Measurements from ENCODE around the gene NR2F2.

NR2F2 gene

DNA sequence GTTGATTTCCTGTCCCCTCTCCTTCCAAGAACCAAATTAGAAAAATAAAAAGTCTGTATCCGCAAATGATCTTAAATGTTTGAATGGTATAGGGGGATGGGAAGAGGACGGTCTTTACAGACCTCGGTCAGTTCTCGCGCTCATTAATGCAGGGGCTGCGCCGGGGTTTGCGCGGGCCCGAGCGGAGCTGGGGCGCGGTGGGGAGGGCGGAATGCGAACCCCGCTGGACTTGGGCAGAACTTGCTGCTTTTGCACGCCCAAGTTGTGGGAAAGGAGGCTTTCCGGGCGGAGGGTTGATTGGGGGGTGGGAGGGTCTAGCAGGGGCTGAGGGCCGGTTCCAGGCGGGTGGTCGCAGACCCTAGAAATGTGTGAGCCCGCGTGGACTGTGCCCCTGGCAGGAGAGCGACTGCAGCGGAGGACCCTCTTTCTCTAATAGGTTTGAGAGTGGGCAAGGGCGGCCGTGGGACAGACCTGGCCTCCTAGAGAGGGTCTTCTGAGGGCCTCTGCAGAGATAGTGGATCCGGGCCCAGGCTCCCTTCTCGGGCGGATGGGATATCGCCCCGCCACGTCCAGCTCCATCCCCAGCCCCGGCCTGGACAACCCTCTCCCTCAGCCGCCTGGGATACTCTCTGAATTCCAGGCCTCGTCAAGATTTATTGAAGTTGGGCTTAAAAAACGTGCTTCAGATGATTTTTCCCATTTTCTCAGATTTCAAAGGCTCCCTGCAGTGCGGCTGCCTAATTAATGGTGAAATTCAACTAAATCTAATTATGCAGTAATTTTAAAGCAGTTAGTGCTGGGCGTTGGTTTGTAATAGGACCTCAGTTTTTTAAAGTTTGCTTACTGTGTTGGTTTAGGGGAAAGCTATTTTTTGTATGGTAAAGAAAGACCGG is 11.3 kb downstream of the NR2F2 start:
- peak; percentile 75 for DNase-seq

GRCh38 chr15:96342406-96343112 is 12.1 kb downstream of the NR2F2 start:
- no peak for DNase-seq

GRCh38 chr15:96343113-96344059 is 12.9 kb downstream of the NR2F2 start:
- DNase-seq, result peak; percentile 74

GRCh38 chr15:96344060-96344705 is 13.7 kb downstream of the NR2F2 start:
- peak; percentile 71 for DNase-seq

DNA sequence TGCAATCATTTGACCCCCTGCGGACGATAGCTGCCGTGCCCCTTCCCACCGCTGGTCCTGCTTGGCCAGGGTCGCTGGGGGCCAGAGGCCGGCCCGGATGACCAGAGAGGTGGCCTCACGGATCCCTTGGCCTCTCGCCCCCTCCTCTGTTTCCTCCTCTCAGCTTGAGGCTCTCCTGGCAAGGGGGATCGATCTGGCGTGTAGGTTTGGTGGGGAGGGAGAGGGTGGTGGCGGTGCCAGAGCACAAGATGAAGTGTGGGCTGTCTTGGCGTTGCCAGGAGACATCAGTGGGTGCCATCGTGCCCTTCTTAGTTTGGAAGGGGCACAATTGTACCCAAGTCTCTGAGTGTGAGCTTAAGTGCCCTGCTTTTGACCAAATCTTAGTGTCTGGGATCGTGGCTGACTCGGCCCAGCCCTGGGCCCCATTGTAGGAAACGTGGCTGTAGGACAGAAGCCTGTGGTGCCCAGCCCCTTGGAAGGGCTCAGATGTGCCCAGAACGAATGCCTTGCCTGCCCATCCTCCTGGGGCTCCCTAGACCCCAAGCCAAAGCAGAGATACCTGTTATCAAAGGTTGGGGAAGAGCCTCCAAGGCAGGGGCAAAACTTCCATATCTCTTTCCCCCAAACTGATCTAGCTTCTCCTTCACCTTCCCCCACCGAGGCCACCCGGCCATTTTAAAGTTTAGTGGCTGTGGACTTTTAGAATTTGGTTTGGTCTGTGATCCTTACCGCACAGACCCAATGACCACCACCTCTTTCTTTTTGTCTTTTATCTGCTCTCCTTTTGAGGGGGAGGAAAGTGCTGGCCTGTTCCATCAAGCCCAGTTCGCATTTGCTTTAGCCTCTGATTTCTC is 14.4 kb downstream of the NR2F2 start:
- peak; percentile 76 for DNase-seq

DNA sequence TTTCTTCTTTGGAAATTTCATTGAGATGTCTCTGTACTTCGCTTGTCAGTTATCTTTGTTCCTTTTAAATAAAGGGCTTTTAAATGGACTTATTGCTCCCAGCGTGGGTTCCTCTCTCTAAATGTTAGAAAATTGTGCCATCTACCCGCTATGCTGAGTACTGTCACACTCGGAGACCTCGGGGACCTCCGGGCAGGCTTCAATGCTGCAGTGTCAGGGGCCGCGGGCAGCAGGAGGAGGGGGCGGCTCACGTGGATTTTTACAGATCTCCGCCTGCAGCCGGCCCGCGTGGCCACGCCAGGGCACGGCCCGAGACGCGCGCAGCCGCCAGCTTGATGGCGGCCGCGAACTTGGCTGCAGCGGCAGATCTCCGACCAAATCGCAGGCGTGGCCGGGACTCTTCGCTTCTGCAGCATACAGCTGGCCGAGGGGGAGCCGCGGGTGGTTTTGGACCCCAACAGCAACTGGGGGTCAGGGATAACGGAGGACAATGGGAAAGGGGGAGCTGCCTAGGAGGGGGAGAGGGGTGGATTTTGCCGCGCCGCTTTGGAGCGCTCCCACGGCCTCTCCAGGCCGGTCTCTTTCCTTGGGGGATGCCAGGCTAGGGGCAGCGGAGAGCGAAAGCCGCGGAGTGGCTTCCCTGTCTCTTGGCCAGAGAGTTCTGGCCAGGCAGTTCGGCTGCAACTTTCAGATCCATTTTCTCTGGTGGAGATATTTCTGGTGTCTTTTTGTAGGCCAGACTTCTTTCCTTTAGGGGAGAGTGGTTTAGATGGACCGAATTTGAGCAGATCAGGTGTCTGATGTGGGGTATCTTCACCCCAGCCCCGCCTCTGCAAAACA is 15.3 kb downstream of the NR2F2 start:
- DNase-seq, result peak; percentile 95

DNA sequence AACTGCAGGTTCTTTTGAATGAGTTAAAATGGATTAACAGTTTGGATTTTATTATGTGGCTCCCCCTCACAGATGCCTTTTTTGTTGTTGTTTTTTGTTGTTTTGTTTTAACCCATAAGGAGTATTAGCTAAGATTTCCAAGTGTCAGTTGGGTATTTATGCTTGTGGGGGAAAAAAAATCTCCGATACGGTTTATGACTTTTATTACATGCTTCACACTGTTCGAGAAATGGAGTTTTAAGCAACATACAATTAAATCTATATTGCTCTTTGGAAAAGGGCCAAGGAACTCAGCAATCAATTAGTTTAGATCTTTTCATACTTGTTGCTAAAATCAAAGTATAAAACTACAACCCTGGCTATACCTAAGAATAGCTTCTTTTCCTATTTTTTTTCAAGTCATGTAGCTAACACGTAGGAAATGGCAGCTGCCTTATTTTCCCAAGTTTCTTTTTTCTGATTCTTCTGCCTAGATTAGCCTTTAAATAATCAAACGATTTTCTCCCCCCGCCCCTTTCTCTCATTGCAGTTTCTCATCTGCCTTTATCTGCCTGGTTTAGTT is 16.0 kb downstream of the NR2F2 start:
- DNase-seq, result no peak

GRCh38 chr15:96347181-96348111 is 16.9 kb downstream of the NR2F2 start:
- peak; percentile 85 for DNase-seq

DNA sequence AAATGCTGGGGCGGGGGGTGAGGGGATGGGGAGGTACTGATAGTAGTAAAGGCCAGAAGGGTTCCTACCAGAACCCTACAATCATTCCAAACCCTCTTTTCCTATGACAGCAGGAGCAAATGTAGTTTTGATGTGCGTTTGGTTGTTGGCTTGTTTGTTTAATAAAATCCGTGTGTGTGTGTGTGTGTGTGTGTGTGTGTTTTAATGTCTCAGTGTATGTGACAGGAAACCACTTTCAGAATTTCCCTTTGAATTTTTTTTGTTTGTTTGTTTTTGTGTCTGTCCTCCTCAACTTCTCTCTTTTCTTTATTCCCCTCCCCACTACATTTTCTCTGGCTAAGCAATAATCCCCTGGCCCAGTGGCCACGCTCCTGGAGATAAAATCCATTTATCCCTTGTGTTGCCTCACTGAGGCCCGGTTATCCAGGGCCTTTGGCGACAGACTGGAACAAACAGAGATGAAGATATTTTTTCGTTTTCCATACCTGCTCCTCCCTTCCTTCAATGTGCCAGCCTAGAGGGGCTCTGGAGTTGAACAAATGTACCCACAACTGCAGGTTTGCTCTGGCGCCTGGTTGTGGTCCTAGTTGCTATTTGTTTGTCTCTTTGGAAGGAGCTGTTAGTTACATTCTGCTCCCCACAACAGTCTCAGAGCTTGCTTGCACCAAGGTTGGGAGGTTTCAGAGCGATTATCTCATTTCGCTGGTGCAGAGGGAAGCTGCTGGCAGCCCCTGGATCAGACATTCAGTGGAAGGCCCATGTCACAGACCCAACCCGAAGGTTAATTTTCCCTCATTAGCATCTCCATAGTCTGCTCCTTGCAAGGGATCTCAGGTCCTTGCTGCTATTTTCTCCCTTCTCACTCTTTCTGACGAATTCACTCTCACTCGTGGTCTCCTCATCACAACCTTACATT is 17.9 kb downstream of the NR2F2 start:
- no peak for DNase-seq

GRCh38 chr15:96349034-96349856 is 18.7 kb downstream of the NR2F2 start:
- no peak for DNase-seq

GRCh38 chr15:96349857-96350720 is 19.6 kb downstream of the NR2F2 start:
- peak; percentile 40 for DNase-seq

DNA sequence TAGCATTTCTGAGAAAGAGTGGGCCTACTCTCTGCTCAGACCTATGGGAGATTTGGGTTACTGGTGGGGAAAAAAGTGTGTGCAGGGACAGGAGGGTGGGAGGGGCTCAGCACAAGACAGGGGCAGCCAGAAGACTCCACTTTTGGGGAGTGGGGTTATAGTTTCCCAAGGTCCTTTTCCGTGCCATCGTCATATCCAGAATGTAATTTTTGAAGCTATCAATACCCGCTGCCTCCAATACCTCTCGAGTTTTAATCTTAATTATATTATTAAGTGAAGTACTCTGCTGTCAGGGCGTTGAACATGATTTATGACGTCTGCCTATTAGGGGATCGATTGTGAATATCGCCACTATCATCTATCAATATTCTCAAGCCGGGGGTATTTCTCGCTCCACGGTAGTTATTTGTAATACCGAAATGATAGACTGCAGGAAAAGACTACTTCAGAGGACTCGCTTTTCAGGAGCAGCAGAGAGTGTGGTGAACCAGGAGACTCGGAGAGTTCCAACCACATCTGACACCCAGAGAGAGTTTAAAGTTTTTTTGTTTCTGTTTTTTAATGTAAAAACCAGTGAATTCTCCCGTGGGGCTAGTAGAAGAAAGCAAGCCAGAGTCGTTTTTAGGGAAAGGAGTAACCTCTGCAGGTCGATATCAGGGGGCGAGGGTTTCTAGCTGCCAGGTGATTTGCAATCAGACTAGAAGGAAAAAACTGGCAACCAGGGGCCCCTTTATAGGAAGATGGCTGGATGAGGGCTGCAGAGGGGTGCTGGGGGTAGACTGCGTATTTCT is 20.6 kb downstream of the NR2F2 start:
- no peak for DNase-seq

DNA sequence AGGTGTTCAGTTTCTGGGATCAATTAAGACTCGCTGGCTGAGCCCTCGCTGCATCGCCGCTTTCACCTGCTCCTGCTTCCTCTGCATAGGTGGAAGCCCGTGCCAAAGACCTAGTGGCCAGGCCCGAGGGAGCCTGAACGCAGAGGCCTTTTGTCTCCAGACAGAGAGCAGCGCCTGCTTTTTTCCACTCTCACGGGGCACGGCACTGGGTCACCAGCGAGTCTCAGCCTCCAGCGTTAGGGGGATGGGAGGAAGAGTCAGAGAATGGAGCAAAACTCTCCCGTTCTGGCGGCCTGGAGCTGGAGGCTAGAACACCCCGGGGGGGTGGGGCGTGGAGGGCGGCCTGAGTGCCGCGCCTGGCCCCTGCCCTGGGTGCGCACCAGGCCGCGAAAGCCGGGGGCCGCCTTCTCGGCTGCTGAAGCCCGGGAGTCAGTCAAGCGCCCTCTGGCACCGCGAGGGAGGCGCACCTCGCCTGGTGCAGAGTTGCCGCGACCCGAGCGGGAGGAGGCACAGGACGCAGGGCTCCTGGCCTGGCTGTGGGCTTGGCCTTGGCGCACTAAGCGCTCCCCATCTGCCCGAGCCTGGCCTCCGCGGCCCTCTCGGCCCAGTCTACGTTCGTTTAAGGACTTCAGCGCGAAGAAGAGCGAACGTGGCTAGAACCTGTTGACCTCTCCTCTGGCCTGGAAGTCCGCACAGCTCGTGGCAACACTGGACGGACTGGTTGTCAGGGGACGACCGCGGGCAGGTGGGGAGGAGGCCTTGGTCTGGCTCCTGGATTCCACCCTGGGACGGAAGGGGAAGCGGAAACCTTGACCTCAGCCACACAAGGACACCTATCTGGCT is 21.5 kb downstream of the NR2F2 start:
- peak; percentile 89 for DNase-seq

Data from right kidney (tissue), 1 donor.